ENCODE measurements around the gene PKN1. TPM values are rescaled to one million over a fixed set of nuclear protein-coding genes. Genes with fewer than 3 reads are reported as not detected.
A peak's percentile ranks its signal among the peaks of the same experiment; 100 is the strongest.

PKN1 gene
- total and polyA plus RNA-seq, 2 experiments from 2014 or later, result 86.8 to 201 TPM

DNA sequence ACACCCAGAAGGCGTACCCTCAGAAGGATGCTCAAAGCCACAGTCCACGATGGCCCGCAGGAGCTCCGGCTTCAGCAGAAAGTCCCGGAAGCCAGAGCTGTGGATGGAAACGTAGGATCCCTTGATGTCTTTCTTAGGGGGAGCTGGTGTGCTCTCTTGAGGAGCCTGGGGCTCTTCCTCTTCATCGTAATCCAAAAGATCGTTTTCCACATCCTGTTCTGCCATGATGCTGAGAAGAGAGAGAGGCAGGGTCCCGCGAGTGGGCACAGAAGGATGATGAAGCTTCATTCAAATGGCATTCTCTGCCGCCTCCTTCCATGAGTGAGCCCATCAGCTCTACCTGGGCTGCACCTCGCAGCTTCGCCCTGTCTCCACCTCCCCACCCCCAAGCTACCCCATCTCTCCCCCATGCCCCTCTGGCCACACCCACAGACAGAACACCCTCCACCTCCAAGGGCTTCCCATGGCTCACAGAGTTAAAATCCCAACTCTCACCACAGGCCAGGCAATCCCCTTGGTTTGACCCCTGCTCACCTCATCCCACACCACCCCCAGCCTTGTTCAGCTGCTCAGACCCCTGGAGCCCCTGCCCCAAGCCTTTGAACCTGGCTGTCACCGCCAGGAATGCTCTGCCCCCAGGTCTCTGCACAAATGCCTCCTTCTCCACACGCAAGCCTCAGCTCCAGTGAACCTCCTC lies 20.0 kb upstream of the PKN1 start:
- H3K27me3 ChIP-seq (ENCODE audit: insufficient read depth), result no peaks in the 10 kb centered on the region
- peaks cover 15% of the 10 kb centered on the region for H3K4me1 ChIP-seq (ENCODE audit: insufficient read depth)
- H3K9me2 ChIP-seq (ENCODE audit: insufficient read depth), result no peaks in the 10 kb centered on the region
- peaks cover 25% of the 10 kb centered on the region for H3K36me3 ChIP-seq (ENCODE audit: insufficient read depth)
- H3K4me2 ChIP-seq, result no peak overlapping the region
- H3K79me2 ChIP-seq (replicated peaks; ENCODE audit: insufficient read depth), result peaks cover 67% of the 10 kb centered on the region
- ATAC-seq (no peak), DNase-seq (ENCODE audit: low spot score) (no peak)
- peak overlapping the region; percentile 35; the same call in 1 of the 2 replicates for H3K27ac Mint-ChIP-seq
- H3K27ac ChIP-seq (ENCODE audit: low read depth), result peak overlapping the region; percentile 39; the same call in 1 of the 2 replicates
- no peaks in the 10 kb centered on the region; the same call in 2 of the 3 replicates for H3K9me3 Mint-ChIP-seq
- H3K4me1 Mint-ChIP-seq, result peaks cover 29% of the 10 kb centered on the region
- 0 out of 2 replicates have a peak, but pooled peaks cover 14% of the 10 kb centered on the region for H3F3A ChIP-seq (replicated peaks; ENCODE audit: low read depth)
- peaks cover 3% of the 10 kb centered on the region for H3K27me3 Mint-ChIP-seq (ENCODE audit: insufficient read depth, low read depth, poor library complexity)
- peaks cover 68% of the 10 kb centered on the region for H3K36me3 Mint-ChIP-seq (ENCODE audit: low read depth)
- H4K20me1 ChIP-seq (replicated peaks; ENCODE audit: insufficient read depth), result peaks cover 56% of the 10 kb centered on the region
- no peak overlapping the region; the same call in 2 of the 3 replicates for H3K4me3 Mint-ChIP-seq
- no peak overlapping the region for H3K4me3 ChIP-seq
- no peak overlapping the region for H2AFZ ChIP-seq
- TF ChIP-seq ETS1 (IDR thresholded peaks at IDR 0.05) (no peak), CTCF (conservative IDR thresholded peaks at IDR 0.05; ENCODE audit: low read depth in 2 of 2) (no peak), STAT1 (IDR thresholded peaks at IDR 0.05; ENCODE audit: unreplicated experiment) (no peak), ZNF114 (CRISPR knock-in tag; IDR thresholded peaks at IDR 0.05) (no peak), REST (IDR thresholded peaks at IDR 0.05; ENCODE audit: unreplicated experiment) (no peak), POLR2AphosphoS5 (IDR thresholded peaks at IDR 0.05; ENCODE audit: low read depth) (no peak), EZH2phosphoT487 (IDR thresholded peaks at IDR 0.05; ENCODE audit: unreplicated experiment) (no peak), EZH2 (IDR thresholded peaks at IDR 0.05; ENCODE audit: low read depth, unreplicated experiment) (no peak), CREB1 (CRISPR knock-in tag; IDR thresholded peaks at IDR 0.05; ENCODE audit: low read depth) (no peak)
- TF ChIP-seq, protein P1, sequence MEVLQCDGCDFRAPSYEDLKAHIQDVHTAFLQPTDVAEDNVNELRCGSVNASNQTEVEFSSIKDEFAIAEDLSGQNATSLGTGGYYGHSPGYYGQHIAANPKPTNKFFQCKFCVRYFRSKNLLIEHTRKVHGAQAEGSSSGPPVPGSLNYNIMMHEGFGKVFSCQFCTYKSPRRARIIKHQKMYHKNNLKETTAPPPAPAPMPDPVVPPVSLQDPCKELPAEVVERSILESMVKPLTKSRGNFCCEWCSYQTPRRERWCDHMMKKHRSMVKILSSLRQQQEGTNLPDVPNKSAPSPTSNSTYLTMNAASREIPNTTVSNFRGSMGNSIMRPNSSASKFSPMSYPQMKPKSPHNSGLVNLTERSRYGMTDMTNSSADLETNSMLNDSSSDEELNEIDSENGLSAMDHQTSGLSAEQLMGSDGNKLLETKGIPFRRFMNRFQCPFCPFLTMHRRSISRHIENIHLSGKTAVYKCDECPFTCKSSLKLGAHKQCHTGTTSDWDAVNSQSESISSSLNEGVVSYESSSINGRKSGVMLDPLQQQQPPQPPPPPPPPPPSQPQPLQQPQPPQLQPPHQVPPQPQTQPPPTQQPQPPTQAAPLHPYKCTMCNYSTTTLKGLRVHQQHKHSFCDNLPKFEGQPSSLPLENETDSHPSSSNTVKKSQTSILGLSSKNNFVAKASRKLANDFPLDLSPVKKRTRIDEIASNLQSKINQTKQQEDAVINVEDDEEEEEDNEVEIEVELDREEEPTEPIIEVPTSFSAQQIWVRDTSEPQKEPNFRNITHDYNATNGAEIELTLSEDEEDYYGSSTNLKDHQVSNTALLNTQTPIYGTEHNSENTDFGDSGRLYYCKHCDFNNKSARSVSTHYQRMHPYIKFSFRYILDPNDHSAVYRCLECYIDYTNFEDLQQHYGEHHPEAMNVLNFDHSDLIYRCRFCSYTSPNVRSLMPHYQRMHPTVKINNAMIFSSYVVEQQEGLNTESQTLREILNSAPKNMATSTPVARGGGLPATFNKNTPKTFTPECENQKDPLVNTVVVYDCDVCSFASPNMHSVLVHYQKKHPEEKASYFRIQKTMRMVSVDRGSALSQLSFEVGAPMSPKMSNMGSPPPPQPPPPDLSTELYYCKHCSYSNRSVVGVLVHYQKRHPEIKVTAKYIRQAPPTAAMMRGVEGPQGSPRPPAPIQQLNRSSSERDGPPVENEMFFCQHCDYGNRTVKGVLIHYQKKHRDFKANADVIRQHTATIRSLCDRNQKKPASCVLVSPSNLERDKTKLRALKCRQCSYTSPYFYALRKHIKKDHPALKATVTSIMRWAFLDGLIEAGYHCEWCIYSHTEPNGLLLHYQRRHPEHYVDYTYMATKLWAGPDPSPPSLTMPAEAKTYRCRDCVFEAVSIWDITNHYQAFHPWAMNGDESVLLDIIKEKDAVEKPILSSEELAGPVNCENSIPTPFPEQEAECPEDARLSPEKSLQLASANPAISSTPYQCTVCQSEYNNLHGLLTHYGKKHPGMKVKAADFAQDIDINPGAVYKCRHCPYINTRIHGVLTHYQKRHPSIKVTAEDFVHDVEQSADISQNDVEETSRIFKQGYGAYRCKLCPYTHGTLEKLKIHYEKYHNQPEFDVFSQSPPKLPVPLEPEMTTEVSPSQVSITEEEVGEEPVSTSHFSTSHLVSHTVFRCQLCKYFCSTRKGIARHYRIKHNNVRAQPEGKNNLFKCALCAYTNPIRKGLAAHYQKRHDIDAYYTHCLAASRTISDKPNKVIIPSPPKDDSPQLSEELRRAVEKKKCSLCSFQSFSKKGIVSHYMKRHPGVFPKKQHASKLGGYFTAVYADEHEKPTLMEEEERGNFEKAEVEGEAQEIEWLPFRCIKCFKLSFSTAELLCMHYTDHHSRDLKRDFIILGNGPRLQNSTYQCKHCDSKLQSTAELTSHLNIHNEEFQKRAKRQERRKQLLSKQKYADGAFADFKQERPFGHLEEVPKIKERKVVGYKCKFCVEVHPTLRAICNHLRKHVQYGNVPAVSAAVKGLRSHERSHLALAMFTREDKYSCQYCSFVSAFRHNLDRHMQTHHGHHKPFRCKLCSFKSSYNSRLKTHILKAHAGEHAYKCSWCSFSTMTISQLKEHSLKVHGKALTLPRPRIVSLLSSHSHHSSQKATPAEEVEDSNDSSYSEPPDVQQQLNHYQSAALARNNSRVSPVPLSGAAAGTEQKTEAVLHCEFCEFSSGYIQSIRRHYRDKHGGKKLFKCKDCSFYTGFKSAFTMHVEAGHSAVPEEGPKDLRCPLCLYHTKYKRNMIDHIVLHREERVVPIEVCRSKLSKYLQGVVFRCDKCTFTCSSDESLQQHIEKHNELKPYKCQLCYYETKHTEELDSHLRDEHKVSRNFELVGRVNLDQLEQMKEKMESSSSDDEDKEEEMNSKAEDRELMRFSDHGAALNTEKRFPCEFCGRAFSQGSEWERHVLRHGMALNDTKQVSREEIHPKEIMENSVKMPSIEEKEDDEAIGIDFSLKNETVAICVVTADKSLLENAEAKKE (CRISPR knock-in tag; IDR thresholded peaks at IDR 0.05), result no peak
